ENCODE measurements around the gene CHD2. TPM values are rescaled to one million over a fixed set of nuclear protein-coding genes. Genes with fewer than 3 reads are reported as not detected.

CHD2 gene
- total RNA-seq, 1 donor from 2014 or later: 63.8 TPM

GRCh38 chr15:92930054-92930621 lies 30.0 kb downstream of the CHD2 start:
- DNase-seq (ENCODE audit: low read depth, low spot score): no peak

DNA sequence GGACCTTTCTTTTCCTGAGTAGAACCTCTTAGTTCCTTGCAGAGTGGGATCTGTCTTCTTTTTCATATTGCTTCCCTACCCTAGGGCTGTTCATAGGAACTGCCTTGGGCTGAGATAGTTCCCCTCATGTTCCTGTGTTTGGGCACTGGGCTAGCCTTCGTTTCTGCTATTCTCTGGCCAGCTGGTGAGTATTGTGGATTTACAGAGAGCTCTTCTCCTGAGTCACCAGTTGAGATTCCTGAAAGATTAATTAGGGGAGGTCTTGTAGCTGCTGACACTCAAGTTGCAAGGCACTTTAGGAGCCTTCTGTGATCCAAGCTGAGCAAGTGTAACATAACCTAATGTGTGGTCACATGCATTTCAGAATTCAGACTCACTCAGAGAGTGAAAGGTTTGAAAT lies 30.7 kb downstream of the CHD2 start:
- DNase-seq (ENCODE audit: low read depth, low spot score): no peak

GRCh38 chr15:92932946-92933649 lies 33.0 kb downstream of the CHD2 start:
- DNase-seq (ENCODE audit: low read depth, low spot score): no peak

DNA sequence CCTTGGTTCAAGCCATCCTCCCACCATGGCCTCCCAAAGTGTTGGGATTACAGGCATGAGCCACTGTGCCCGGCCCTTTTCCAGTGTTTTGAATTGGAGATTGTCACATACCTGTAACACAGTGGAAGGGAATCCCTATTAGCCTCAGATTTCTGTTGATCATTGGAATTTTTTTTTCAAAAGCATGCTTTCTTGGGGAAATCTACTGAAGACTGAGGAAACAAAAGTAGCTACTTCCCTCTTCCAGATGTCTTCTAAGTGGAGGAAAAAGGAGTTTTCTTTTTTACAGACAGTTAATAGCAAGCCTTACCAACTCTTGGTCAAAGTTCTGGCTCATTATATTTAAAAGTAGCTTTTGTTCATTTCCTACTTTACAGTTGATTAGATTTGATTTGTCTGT lies 33.7 kb downstream of the CHD2 start:
- no peak for DNase-seq (ENCODE audit: low read depth, low spot score)

DNA sequence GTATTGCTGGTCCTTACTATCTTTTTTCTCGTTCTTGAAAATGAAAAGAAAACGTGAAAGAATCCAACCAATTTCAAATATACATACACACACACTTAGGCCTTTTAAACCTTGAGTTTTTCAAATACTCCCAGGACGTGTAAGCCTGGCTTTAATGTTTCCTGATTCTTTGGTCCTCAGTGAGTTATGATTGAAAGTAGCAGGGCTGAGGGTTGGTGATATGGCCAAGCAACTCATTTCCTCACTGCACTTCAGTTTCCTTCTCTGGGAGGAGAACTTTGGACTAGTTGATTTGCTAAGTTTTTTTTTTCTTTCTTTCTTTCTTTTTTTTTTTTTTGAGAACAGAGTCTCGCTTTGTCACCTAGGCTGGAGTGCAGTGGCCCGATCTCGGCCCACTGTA lies 34.6 kb downstream of the CHD2 start:
- DNase-seq (ENCODE audit: low read depth, low spot score): no peak

- no peak for DNase-seq (ENCODE audit: low read depth, low spot score)
Measured at GRCh38 chr15:92936138-92936537, 36.0 kb downstream of the CHD2 start.

DNA sequence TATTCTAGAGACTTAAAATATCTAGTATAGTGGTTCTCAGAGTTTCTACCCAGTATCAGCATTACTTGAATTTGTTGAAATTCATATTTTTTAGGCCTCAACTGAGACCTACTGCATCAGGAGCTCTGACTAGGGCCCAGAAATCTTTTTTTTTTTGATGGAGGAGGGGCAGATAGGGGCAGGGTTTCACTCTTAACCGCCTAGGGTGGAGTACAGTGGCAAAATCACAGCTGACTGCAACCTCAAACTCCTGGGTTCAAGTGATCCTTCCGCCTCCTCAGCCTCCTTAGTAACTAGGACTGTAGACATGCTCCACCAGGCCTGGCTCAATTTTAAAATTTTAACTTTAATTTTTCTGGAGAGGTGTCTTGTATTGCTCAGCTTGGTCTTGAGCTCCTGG lies 36.6 kb downstream of the CHD2 start:
- DNase-seq (ENCODE audit: low read depth, low spot score): no peak

DNA sequence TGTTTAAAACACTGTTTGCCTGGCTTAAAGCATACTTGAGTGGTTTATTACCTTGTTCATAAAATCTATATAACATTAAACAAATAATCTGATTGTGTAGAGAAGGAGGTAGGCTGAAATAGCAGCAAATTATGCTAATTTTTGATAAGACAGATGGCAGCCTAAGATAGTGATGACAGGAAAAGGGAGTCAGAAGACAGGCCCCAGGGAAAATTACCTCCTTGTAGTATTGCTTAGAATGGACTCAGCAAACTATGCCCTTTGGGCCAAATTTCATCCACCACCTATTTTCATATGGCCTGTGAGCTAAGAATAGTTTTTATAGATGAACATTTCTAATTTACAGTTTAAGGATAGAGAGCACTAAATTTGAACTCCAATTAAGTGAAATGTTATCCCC lies 37.8 kb downstream of the CHD2 start:
- no peak for DNase-seq (ENCODE audit: low read depth, low spot score)

DNA sequence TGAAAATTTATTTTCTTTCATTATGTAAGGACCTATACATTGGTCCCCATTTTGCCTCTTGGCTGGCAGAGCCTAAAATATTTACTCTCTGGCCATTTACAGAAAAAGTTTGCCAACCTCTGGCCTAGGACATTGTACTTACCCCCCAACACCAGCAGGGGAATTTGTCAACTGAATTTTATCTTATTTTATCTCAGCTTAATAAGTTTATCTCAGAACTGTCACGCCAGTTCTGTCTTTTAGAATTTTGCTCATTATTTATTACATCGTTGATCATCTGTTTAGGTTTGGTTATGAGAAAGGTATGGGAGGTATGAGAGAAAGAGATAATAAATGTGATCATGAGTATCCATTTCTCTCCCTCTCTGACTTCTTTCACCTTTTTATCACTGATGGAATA lies 38.3 kb downstream of the CHD2 start:
- no peak for DNase-seq (ENCODE audit: low read depth, low spot score)

- no peak for DNase-seq (ENCODE audit: low read depth, low spot score)
Measured at GRCh38 chr15:92941668-92942067, 41.5 kb downstream of the CHD2 start.

DNA sequence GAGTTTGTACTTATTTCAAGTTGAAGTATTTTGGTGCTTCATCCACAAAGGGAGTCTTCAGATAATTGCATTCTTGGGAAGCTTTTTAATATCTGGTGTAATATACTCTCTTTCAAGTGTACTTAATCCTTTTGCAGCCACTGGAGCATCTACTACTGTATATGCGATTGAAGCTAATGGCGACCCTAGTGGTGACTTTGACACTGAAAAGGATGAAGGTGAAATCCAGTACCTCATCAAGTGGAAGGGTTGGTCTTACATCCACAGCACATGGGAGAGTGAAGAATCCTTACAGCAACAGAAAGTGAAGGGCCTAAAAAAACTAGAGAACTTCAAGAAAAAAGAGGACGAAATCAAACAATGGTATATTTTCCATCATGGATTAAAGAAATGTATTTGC lies 42.6 kb downstream of the CHD2 start:
- DNase-seq (ENCODE audit: low read depth, low spot score): no peak

- no peak for DNase-seq (ENCODE audit: low read depth, low spot score)
Measured at GRCh38 chr15:92943581-92943980, 43.5 kb downstream of the CHD2 start.

DNA sequence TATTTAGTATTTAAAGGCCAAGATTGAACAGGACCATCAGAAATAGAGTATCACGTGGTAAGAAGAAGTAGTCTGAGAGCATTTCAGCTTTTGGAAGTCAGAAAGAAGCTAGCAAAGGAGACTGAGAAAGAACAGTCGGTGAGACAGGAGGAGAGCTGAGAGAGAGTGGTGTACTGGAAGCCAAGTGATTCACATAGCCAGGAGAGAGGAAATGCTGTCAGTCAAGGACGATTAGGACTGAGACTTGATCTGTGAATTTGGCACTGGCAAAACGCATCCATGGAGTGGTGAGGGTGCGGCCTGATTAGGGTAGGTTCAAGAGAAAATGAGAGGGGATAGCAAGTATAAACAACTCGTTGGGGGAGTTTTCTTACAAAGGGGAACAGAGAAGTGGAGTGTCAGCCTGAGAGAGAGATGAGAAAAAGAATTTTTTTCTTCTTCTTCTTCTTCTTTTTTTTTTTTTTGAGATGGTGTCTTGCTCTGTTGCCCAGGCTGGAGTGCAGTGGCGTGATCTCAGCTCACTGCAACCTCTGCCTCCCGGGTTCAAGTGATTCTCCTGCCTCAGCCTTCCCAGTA lies 44.9 kb downstream of the CHD2 start:
- DNase-seq (ENCODE audit: low read depth, low spot score): no peak

- no peak for DNase-seq (ENCODE audit: low read depth, low spot score)
Measured at GRCh38 chr15:92947071-92947730, 47.1 kb downstream of the CHD2 start.

GRCh38 chr15:92949604-92950249 lies 49.6 kb downstream of the CHD2 start:
- no peak for DNase-seq (ENCODE audit: low read depth, low spot score)

GRCh38 chr15:92951800-92952457 lies 51.8 kb downstream of the CHD2 start:
- DNase-seq (ENCODE audit: low read depth, low spot score): no peak

GRCh38 chr15:92952458-92952850 lies 52.3 kb downstream of the CHD2 start:
- DNase-seq (ENCODE audit: low read depth, low spot score): no peak

- DNase-seq (ENCODE audit: low read depth, low spot score): no peak
Measured at GRCh38 chr15:92953566-92953965, 53.4 kb downstream of the CHD2 start.

GRCh38 chr15:92954002-92954401 lies 53.9 kb downstream of the CHD2 start:
- no peak for DNase-seq (ENCODE audit: low read depth, low spot score)

DNA sequence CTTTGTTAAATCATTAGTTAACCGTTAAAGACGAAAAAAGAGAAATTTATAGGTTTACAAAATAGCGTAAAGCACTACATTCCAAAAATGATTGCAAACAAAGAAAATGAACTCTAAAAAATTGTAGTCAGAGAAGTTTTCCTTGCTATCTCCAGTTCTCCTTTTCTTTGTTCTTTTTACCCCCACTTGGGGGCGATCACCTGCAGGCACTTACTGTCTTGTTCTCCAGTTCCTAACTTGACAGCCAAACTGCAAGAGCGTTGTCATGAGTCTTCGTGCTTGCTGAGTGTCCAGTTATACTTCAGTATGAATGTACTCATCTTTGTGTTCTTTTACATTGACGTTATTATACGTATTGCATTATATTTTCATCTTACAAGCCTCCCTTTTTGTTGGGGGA lies 54.5 kb downstream of the CHD2 start:
- no peak for DNase-seq (ENCODE audit: low read depth, low spot score)

DNA sequence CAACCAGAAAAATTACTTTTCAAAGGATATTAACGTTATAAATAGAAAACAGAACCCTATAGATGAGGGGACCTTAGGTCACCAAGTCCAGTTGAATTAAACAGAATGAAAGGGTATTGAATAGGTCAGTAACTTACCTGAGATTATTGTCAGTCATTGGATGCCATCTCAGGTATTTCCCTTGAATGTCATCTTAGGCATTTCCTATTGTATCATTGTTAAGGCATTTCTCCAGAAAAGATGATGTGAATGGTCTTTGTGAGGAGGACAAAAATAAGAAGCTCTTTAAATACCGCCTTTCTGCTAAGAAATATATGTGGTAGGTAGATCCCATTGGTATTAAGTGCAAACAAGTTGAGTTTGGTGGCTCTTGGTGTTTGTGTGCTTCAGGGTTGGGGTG lies 55.6 kb downstream of the CHD2 start:
- DNase-seq (ENCODE audit: low read depth, low spot score): no peak

- DNase-seq (ENCODE audit: low read depth, low spot score): no peak
Measured at GRCh38 chr15:92958105-92958504, 58.0 kb downstream of the CHD2 start.

Measured in pulmonary artery endothelial cell (primary cell).